Measurements from ENCODE around the gene PTPN3.
A peak's percentile ranks its signal among the peaks of the same experiment; 100 is the strongest.
"Not testable (repeated sequence)": the region's sequence is repeated elsewhere in the genome, so short reads cannot be mapped to it uniquely, and the experiment has no call there.

The PTPN3 gene

DNA sequence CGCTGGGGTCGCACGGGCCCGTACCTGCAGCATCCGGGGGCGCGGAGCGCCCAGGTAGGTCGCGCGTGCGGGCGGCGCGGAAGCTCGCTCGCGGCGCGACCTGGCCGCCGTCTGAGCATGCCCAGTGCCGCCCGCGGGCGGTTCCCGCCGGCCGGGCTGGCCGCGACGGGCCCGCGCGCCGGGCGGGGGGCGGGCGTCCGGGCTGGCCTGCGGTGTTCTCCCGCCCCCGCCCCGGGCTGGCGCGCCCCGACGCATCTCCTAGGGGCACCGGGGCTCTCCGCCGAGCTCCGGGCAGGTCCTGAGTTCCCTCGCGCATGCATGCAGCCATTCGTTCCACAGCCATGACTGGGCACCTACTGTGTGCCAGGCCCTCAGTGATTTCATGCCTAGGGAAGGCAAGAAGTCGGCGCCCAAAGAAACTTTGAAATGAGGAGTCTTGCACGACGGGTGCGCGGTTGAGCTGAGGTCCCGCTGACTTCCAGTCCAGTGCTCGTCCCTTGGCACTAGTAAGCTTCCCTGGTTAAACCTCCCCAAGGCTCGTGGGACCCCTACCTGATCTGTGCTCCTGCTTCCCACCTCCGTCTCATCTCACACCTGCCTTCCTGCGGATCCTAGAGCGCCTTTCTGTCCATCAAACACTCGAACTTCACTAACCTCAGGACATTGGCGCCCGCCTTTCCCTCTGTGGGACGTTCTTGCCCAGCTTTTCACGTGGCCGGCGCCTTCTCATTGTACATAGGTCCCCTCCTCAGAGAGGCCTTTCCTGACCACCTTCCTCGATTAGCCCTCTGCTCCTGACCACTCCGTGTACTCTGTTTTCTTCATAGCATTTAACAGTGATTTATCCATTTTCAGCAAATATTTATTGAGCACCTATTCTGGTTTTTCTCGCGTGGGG, at the start of gene PTPN3:
Gene PTPN3, minus strand, starts transcription at position 113 of the 898 bp plus-strand sequence. CDS start 34,873 bp downstream, outside the sequence.
- no peak for DNase-seq

DNA sequence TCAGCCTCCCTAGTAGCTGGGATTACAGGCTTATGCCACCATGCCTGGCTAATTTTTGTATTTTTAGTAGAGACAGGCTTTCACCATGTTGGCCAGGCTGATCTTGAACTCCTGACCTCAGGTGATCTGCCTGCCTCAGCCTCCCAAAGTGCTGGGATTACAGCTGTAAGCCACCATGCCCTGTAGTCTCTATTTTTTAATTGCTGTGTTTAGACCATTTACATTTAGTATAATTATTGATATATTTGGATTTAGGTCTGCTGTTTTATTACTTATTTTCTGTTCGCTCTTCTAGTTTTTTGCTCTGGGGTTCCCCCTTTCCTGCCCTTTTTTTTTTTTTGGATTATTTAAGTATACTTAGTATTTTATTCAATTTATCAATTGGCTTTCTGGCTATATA, 46.8 kb upstream of the PTPN3 start:
- not testable (repeated sequence) for DNase-seq

GRCh38 chr9:109542922-109543321, 44.8 kb upstream of the PTPN3 start:
- no peak for DNase-seq

DNA sequence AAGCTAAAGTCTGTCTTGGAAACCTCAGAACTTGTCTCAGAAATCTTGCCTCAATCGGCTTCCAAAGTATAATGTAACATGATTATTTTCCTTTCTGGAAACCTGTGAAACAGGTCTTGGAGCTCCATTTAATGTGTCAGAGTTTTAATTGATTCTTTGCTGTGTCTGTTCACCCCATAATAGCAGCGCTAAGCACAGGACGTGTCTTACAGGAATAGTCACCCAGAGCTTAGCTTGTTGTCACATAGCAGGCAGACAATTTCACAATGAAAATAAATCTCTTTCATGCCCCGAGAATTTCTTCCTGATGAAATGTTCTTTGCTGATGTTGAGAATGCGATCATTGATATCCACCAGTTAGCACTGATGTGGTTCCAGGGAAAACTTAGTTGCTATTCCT, 40.2 kb upstream of the PTPN3 start:
- no peak for DNase-seq

- no peak for DNase-seq
Observed at GRCh38 chr9:109537288-109537687, 39.2 kb upstream of the PTPN3 start.

GRCh38 chr9:109536859-109537258, 38.8 kb upstream of the PTPN3 start:
- no peak for DNase-seq

GRCh38 chr9:109535365-109535764, 37.3 kb upstream of the PTPN3 start:
- DNase-seq = no peak

DNA sequence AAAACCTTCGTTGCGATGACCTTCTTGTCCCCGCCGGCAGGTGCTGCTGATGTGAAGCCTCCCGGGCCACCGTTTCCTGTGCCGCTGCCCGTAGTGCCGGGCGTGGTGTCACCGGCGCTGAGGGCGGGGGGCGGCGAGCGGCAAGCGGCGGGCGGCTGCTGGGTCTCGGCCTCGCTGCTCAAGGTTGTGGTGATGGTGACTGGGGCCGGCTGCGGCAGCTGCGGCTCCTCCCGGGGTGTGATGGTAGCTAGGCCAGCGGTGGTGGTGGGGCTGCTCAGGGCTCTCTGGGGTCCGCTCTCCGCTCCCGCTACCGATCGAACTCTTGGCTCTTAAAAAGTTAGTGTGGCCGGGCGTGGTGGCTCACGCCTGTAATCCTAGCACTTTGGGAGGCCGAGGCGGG, 36.0 kb upstream of the PTPN3 start:
- DNase-seq = no peak

DNA sequence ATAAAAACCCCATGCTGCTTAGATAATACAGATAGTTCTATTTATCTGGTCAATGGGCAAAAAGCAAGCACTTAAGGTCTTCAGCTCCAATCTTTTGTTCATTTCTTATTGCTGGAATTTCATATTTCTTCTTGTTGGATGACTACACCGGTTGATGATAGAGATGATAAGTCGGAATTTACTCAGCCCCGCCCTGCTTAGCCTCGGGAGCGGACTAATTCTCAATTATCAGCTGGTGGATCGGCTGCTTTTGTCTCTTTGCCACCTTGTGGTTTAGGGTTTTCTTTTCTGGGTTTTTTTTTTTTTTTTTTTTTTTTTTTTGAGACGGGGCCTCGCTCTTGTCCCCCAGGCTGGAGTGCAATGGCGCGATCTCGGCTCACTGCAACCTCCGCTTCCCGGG, 34.5 kb upstream of the PTPN3 start:
- DNase-seq = not testable (repeated sequence)

- DNase-seq = no peak
Observed at GRCh38 chr9:109522106-109522505, 24.0 kb upstream of the PTPN3 start.

DNA sequence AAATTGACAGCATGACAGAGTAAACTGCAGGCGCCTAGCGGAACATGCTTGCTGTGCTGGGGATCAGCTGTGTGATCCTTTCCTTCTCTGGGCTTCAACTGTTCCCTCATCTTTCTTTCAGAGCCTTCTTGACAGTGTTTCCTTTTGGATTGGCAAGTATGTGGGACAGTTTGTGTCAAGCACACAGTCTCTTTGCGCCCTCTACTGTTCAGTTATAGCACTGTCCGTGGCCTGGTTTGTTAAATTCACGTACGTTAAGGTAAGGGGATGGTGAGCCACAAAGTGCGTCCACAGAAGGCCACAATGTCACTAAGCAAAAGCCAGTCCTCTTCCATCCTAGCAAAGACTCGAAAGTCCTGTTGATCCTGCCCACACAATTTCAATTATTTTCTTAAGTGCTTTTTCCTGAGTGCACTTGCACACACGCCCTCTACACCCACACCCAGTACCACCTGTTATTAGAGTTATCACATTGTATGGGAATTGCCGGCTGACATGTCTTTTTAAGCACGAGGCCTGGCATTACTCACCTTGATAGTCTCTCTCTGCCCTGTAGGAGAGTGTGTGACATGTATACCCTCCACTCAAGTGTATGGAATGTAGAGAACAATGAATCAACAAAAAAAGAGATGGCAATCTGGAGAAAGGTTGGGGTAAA, 22.5 kb upstream of the PTPN3 start:
- DNase-seq = peak; percentile 45

GRCh38 chr9:109519366-109519765, 21.3 kb upstream of the PTPN3 start:
- DNase-seq = no peak

- DNase-seq = no peak
Observed at GRCh38 chr9:109518621-109519335, 20.7 kb upstream of the PTPN3 start.

DNA sequence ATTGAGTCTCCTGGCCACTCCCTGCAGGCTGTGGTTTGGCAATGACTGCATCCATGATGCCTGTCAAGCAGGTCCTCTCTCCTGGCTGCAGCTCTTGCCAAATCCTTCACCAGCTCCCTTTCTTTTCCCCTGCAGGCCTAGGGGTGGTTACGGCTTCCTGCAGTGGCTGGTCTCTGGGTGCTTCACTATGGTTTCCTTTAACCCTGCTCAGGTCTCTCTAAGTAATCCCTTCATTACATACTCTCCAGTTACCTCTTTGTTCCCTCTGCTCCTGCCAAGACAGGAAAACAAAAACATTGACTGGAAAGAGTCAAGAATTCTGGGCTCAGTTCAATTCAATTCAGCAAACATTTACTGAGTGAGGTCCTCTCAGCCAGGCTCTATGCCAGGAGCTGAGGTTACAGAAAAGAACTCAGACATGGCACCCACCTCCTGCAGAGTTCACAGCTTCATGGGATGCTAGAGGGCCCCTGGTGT, 19.8 kb upstream of the PTPN3 start:
- DNase-seq = no peak

- no peak for DNase-seq
Observed at GRCh38 chr9:109513871-109514270, 15.8 kb upstream of the PTPN3 start.

GRCh38 chr9:109512170-109512756, 14.2 kb upstream of the PTPN3 start:
- no peak for DNase-seq

GRCh38 chr9:109510506-109510905, 12.4 kb upstream of the PTPN3 start:
- DNase-seq = no peak

DNA sequence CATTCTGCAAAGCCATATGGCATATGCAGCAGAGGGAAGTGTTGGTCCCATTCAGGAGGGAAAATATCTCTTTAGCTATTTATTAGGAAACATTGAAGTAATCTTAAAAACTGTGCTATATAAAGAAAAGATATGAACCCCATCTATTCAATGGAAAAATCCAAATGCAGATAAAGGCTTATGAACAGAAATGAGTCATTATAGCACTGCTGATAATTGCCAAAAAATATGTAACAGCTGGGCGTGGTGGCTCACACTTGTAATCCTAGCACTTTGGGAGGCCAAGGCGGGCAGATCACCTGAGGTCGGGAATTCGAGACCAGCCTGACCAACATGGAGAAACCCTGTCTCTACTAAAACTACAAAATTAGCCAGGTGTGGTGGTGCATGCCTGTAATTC, 11.9 kb upstream of the PTPN3 start:
- DNase-seq = not testable (repeated sequence)

DNA sequence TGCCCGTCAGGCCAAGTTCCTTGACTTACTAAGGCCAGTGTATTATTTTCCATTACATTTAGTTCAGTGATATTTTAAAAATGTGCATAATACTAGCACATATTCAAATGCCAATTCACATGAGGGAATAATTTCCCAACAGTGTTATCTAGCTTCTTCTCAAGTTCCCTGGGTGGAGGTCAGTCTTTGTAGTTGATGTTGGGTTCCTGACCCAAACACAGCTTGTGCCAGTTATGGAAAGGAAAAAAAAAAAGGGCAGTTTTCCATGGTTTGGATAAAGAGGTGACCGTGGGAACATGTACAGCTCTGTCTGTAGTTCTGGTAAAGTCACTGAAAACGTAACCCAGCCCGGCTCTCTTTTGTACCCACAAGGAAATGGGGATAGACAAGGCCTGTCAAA, 11.5 kb upstream of the PTPN3 start:
- DNase-seq = no peak

GRCh38 chr9:109507421-109507838, 9.3 kb upstream of the PTPN3 start:
- DNase-seq = no peak

DNA sequence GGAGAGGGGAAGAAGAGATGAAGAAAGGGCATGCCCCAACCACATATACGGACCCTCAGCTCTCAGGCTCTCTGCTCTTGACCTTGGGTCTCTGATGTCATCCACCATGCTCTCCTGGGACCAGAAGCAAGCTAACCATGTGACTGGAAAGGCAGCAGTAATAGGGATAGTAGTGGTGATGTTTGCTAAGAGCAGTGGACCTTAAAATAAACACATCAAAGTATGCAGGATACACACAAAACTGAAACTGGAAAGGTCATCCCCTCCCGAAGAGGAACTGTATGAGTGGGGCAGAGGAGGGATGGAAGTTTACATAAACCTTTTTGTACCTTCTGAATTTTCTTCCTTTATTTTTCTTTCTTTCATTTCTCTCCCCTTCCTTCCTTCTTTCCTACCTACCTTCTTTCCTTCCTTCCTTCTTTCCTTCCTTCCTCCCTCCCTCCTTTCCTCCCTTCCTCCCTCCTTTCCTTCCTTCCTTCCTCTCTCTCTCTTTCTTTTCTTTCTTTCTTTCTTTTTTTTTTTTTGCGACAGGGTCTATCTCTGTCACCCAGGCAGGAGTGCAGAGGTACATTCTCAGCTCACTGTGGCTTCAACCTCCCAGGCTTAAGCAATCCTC, 8.1 kb upstream of the PTPN3 start:
- peak; percentile 31 for DNase-seq

GRCh38 chr9:109504689-109505088, 6.6 kb upstream of the PTPN3 start:
- no peak for DNase-seq

All from NCI-H526 treated with DMSO at 0.1 percent for 48 hours (cell line).